Fibroblast of skin of back (primary cell): ENCODE results near the gene TAGLN.
A peak's percentile ranks its signal among the peaks of the same experiment; 100 is the strongest.
"Not testable (repeated sequence)": the region's sequence is repeated elsewhere in the genome, so short reads cannot be mapped to it uniquely, and the experiment has no call there.

ENCODE experiments used
- DNase-seq: peaks from one replicate; pipeline ENCODE4 v3.0.0-alpha.2; 2013

TAGLN gene

DNA sequence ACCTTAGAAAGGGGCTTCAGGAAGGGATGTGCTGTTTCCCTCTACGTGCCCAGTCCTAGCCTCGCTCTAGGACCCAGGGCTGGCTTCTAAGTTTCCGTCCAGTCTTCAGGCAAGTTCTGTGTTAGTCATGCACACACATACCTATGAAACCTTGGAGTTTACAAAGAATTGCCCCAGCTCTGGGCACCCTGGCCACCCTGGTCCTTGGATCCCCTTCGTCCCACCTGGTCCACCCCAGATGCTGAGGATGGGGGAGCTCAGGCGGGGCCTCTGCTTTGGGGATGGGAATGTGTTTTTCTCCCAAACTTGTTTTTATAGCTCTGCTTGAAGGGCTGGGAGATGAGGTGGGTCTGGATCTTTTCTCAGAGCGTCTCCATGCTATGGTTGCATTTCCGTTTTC, 2.2 kb upstream of the TAGLN start:
- DNase-seq = no peak

DNA sequence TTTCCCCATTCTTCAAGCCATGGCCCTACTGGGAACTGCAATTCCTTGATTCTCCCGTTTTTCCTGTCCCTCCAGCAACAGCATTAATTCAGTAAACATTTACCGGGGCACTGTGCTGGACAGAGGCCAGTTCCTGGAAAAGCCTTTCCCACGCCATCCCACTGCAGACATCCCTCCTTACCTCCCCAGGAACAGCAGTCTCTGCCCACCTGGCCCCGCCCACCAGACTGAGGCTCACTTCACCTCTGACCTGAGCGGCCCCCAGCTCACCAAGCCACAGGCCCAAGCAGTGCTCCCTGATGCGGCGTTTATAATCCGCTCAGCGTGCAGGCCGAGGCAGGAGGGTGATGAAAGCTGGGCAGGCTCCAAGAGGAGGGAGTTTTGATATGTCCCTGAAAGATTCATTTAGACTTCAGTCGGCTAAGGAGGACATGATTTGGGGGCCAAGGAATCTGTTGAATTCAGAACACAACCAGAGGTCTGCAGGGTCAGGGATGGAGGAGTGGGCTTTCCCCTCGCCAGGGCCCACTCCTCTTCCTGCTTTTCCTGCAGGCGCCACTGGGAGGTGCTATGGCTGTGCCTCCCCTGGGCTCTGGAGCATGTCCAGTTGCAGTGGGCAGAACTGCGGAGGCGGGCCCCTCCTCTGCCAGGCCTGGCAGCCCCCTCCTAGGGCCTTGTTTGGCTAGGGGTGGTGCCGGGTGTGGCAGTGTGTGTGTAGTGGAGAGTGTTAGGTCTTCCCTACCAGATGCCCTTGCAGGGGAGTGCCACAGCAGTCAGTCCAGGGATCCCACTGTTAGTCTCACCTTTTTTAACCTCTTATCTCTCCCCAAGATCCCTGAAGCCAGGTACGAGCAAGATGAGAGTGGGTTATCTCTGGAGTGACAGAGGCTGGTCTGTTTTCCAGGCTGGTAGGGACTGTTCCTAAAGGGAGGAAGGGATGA, 1.4 kb upstream of the TAGLN start:
- DNase-seq = peak; percentile 77

DNA sequence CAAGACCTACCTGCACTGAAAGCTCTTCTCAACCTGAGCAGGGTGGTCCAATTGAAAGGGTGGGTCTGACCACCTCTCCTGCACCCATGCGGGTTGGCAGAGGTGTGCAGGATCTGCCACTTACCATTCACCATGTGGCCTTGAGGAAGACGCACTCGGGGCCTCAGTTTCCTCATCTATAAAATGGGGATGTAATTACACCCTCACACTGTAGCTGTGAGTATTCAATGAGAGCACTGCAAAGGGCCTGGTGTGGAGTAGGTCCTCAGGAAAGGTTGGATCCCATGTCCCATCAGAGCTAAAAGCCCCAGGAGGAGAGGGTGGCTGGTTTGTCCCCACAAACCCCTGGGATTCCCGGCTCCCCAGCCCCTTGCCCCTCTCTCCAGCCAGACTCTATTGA, 557 bp upstream of the TAGLN start:
- no peak for DNase-seq

DNA sequence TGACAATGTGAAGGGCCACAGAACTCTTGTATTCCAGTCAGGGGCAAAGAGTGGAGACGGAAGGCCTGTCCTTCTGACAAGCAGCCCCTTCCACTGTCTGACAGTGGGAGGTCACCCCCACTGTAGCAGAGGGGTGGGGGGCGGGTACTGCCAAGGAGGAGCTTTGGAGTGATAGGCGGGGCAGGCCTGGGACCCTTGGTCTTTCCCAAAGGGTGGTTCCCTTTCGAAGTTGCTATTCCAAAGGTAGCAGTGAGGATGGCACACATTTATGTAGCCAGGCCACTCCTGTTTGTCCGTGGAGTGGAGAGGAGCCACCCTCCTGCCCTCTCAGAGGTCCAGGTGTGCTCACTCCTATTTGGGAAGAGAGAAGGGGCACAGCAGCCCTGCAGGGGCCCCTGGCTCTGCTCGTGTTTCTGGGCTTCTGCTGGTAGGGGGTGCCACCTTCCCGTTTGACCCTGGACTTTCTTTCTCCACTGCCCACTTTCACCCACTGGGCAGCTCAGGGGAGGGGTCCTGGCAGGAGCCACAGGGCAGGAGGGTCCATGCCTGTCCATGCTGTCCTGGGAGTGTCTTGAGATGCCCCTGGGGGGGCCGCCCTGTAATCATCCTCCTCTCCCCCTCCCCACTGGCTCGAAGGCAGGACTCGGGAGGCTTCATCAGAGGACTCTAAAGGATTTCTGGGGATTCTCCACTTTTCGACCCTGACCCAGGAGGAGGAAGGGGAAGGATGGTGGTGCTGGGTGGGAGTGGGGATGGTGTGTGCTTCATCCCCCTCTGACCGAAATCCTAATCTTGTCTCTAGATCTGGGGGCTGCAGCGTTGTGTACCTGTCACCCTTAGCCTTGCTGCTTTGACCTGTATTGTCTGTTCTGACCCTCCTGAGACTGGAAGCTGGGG, 994 bp downstream of the TAGLN start:
- DNase-seq = peak; percentile 58

DNA sequence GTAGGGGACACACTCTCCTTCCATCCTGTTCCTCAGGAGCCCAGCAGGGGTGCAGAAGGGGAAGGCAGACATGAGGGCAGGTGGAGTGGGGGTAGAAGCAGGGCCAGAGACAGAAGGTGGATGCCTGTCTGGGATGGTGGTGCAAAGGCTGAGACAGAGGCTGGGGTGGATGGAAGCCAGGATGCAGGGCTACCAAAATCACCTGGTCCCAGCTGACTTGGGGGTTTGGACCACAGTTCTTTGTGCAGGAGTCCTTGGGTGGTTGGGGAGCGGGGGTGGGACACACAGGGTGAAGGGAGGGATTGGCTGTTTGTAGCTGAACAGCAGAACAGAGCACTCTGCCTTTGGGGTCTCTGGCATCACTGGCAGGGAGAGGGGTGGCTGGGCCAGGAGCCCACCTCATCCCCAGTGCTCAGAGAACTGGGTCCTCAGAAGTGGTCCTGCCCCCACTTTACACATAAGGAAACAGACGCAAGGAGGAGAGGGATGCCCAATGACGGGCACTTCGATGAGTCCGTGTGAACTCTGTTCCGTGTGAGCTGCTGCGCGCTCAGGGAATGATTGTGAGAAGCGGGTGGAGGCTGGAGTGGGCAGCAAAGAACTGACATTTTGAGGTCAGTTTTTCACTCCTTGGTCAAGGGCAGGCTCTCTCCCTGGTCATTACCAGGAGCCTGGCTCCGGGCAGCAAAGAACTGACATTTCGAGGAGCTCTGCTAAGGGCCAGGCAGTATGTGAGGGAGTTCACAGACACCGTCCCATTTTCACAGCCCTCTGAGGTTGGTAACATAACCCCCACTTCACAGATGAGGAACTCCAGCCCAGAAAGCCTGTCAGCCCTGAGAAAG, 1.9 kb downstream of the TAGLN start:
- peak; percentile 30 for DNase-seq

DNA sequence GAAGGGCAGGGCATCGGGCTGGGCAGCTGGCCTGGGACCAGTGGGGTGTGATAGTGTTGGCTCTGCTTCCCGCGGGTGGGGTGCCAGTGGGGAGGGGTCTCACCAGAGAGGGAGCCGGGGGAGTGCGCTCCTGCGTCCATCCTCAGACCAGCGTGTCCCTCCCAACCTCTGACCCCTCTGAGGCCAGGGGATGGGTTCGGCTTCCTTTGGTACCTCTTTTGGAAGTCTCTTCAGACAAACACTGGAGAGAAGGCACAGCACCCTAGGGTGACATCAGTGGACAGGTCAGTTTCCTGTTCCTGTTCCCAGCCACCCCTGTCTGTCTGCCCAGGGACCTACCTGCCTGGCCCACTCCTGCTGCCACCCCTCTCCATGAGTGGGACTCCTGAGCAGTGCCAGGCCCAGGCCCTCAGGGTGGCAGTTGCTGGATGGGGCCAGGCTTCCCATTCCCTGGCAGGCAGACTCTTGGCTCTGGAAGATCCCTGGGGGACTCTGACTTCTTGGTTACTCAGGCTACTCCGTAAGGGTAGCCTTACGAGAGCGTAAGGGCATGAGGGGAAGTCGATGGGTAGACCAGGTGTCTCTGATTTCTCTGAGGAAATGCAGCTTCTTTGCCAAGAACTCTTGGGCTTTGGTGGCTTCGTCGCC, 2.6 kb downstream of the TAGLN start:
- DNase-seq = peak; percentile 34

DNA sequence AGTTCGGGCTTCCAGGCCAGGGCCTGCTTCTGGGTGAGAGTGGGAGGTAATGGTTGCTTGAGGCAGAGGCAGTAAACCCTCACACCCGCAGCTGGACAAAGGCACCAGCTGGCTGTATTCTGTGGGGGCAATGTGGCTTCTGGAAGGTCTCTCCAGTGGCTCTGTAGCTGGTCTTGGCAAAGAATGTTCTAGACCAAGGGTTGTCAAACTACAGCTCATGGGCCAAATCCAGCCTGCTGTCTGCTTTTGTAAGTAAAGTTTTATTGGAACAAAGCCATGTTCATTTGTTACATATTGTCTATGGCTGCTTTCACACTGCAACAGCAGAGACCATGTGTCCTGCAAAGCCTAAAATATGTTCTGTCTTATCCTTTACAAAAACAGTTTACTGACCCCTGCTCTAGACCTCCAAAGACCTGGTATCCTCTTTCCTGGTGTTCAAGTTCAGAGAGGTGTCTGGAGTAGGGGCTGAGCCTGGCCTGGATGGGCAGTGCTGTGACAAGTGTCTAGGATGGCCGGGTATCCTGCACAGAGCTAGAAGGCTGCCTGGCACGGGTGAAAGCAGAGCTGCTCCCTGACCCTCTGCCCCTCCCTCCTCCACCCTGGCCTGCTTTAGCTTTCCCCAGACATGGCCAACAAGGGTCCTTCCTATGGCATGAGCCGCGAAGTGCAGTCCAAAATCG, 3.4 kb downstream of the TAGLN start:
- no peak for DNase-seq

DNA sequence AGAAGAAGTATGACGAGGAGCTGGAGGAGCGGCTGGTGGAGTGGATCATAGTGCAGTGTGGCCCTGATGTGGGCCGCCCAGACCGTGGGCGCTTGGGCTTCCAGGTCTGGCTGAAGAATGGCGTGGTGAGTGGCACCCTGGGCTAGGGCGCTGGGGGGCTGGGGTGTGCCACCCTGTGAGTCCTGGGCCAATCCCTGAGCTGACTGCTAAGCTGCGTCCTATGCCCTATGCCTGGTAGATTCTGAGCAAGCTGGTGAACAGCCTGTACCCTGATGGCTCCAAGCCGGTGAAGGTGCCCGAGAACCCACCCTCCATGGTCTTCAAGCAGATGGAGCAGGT, 3.9 kb downstream of the TAGLN start:
- no peak for DNase-seq

DNA sequence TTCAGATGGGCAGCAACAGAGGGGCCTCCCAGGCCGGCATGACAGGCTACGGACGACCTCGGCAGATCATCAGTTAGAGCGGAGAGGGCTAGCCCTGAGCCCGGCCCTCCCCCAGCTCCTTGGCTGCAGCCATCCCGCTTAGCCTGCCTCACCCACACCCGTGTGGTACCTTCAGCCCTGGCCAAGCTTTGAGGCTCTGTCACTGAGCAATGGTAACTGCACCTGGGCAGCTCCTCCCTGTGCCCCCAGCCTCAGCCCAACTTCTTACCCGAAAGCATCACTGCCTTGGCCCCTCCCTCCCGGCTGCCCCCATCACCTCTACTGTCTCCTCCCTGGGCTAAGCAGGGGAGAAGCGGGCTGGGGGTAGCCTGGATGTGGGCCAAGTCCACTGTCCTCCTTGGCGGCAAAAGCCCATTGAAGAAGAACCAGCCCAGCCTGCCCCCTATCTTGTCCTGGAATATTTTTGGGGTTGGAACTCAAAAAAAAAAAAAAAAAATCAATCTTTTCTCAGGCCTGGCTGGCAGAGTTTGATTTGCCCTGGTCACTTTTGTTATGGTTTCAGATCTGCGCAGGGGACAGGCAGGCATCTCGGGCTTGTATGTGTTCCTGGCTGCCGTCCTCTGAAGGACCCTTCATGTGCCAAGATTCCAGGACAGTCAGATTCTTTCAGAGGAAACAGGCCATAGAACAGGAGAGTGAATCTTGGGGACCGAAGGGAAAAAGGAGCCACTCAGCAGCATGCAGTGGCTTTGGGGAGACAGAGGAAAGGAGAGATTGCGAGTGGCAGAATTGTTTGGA, 5.3 kb downstream of the TAGLN start:
- no peak for DNase-seq

DNA sequence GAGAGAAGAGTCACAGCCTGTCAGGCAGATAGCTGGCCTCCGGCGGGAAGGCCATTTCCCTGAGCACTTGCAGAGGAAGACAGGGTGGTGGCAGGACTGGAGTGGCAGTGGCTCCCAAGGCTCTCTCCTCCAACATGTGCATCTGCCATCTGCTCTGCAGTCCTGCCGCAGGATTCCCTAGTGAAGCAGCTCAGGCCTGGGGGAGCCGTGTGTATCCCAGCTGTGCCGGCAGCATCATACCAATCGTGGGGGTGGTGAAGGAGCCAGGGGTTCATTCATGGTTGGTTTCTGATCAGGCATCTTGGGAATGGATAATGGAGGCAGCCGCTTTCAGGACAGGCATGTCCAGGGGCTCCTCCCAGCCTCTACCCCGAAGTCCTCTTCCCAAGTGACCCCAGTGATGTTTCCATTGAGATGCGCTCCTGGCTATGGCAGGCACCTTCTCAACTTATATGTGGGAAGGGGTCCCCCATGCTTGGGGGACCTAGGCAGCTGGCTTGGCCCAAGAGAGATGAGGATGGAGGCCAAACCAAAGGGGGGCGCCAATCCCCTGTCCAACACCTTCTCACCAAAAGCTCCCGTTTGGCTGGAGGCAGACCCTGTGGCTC, 6.1 kb downstream of the TAGLN start:
- DNase-seq = no peak

DNA sequence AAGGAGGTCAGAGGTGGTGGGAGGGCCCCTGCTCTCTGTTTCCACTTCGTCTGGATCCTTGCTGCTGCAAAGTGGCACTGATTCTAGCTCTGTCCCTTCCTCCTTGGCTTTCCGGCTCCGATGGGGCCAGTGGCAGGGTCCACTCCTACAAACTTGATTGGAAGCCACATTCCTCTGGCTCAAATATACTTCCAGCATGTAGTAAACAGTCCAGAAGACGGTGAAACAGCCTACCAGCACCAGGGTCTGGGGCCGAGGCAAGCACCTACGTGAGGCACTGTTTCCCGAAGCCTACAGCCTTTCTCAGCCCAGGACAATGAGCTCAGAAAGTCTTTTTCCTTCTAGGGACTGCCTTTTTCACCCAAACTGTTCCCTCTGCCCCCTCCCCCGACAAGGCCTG, 6.9 kb downstream of the TAGLN start:
- not testable (repeated sequence) for DNase-seq

DNA sequence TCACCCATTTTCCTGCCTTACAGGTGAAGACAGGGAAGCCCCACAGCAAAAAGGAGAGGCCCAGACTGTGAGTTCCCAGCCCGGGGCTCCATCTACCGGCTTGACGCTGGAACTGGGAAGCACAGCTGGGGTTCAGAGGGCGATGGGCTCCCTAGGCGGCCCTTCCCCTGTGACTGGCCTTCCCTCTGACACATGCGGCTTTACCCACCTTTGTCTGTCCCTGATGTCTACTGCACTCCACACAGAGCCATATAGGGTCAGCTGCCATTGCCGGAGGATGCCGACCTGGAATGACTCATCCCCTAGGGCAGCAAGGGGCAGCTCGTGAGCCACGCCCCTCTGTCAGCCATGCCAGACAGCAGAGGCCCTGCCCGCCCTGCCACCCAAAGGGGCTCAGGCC, 7.7 kb downstream of the TAGLN start:
- not testable (repeated sequence) for DNase-seq

DNA sequence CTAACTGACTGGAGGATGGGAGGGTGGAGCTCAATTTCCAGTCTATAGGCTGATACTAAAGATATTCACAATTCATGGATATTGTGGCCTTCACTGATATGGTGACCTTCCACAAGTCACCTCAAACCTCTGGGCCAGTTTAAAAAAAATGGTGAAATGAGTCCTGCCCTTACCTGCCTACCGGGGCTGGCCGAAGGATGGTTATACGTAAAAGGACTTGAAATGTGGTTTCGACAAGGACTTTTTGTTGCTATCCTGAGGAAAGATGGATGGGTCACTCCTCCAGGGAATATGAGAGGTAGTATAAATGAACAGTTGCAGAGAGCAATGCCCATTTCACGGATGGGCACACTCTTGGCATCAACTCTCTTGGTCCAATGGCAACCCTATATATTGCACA, 8.3 kb downstream of the TAGLN start:
- not testable (repeated sequence) for DNase-seq

DNA sequence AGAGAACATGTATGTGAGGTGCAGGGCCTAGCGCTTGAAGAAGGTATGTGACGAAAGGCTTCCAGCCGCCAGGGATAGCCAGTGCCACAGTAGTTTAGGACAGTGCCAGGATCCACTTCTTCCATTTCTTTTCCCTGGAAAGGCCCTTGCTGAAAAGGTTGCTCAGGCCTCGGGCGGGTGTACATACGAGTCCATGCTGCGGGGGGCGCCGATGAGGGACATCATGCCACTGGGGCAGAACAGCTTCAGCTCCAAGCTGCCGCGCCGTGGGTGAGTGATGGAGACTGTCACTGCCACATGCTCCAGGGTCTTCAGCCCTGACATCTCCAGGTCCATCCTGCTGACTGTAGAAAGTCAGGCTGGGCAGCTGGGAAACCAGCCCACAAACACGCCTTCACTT, 9.5 kb downstream of the TAGLN start:
- peak; percentile 48 for DNase-seq

DNA sequence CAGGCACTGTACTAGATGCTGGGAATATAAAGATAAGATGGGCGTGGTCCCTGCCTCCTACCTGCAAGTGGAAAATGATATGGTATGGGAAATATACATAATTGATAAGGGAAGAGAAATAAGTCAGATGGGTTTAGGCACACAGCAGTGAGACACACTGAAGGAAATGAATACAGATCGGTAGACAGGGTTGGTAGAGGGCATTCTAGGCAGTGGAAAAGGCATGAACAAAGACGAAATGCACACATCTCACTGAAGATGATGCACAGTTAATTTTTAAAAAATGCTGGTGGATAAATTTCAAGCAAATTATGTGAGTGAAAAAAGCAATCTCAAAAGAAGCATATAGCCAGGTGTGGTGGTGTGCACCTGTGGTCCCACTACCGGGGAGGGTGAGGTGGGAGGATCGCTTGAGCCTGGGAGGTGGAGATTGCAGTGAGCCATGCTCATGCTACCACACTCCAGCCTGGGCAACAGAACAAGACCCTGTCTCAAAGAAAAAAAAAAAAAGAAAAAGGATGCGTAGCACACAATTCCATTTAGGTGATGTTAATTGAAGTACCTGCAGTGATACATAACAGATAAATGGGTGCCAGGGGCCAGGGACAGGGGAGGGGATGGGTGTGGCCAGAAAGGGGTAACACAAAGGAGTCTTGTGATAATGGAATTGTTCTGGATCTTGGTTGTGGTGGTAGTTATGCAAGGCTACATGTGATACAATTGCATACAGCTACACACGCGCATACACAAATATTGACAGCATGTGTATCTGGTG, 10.4 kb downstream of the TAGLN start:
- peak; percentile 68 for DNase-seq

DNA sequence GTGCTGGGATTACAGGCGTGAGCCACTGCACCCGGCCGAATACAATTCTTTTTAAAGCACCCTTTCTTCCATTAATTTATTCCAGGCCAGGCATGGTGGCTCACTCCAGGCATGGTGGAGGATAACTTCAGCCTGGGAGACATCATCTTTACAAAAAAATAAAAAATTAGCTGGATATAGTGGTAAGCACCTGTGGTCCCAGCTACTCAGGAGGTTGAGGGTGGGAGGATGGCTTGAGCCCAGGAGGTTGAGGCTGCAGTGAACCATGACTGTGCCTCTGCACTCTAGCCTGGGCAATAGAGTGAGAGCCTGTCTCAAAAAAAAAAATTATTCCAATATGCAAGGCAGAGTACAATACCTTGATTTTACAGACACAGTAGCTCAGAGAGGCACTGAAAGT, 11.4 kb downstream of the TAGLN start:
- peak; percentile 19 for DNase-seq

DNA sequence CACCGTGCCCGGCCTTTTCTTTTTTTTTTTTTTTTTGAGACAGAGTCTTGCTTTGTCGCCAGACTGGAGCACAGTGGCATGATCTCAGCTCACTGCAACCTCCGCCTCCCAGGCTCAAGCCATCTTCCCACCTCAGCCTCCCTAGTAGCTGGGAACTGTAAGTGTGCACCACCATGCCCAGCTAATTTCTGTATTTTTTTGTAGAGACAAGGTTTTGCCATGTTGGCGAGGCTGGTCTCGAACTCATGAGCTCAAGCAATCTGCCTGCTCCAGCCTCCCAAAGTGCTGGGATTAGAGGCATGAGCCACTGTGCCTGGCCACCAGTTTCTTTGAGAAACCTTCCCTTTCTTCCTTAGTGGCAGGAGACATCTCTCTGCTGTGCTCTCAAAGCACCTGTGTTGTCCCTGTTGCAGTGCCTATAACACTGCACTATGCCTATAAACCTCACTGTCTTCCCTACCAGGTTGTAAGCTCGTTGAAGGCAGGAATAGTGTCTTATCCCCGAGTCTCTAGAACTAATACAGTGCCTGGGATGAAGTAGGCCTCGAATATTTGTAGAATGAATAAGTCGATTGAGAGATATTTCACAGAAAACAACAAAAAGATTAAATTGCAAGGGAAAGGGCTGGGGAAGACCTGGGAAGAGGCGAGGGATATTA, 13.7 kb downstream of the TAGLN start:
- DNase-seq = no peak

DNA sequence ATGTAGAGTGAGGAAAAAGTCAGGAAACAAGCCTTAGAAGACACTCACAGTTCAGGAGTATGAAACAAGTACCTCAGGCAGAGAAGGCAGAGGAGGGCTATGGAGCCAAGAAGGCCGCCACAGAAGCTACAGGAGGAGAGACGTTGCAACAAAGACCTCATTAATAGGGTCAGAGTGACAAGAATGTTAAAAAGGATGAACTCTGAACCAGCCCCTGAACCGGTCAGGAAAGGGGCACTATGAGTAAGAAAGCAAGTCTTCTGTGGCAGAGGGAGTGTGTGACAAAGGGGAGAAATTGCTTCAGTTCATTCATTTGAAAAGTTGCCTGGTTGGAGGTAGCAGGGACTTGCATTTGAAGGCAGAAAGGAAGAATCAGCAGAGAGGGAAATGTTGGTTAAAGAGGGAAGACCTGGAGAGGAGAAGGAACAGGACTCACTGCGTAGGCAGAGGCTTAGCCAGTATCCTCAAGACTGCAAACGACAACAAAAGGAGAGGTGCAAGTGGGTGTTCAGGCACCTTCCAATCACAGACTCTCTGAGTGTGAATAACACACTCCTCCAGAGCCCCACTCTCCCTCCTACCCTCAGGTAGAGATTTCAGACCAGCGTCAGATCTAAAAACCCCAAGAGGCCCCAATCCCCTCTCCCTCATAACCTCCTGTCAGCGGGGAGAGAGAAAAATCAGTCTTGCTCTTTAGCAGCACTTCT, 15.4 kb downstream of the TAGLN start:
- no peak for DNase-seq
